Keratinocyte (primary cell): Measurements from ENCODE around the gene DEGS2. TPM values are rescaled to one million over a fixed set of nuclear protein-coding genes. Genes with fewer than 3 reads are reported as not detected.

Source experiments
- DNase-seq: peaks from one replicate; pipeline ENCODE4 v3.0.0-alpha.2; 2011; ENCODE audit warnings: low read depth, missing footprints, low spot score
- FAIRE-seq: peaks from 2 replicates; lab custom pipeline; 2011; peaks lifted over from hg19 to GRCh38; lab: Jason Lieb, UNC
- H2AFZ ChIP-seq: 2 replicates; pipeline ENCODE4 v1.6.0; 2012; ENCODE audit warnings: low read length, control low read depth, inconsistent platforms; ENCODE audit not compliant: control insufficient read depth
- H3K27ac ChIP-seq: 2 replicates; pipeline ENCODE4 v1.5.1; 2011; ENCODE audit warnings: low read length; ENCODE audit not compliant: control insufficient read depth, insufficient read depth
- H3K27me3 ChIP-seq: 3 replicates; pipeline ENCODE4 v1.6.0; 2011; ENCODE audit warnings: low read length; ENCODE audit not compliant: control insufficient read depth, insufficient read depth; ENCODE audit errors: extremely low read depth
- H3K36me3 ChIP-seq, 2 experiments: 2 replicates in 1 of 2; 3 replicates in 1 of 2; pipeline ENCODE4 v1.5.1; 2011; ENCODE audit warnings: low read length in 2 of 2, mild to moderate bottlenecking in 1 of 2; ENCODE audit not compliant: control insufficient read depth in 2 of 2, insufficient read depth in 2 of 2; ENCODE audit errors: extremely low read depth in 1 of 2
- H3K4me1 ChIP-seq: 3 replicates; pipeline ENCODE4 v1.5.1; 2011; ENCODE audit warnings: low read length; ENCODE audit not compliant: control insufficient read depth, insufficient read depth; ENCODE audit errors: extremely low read depth
- H3K4me2 ChIP-seq: 3 replicates; pipeline ENCODE4 v1.6.0; 2011; ENCODE audit warnings: low read depth, low read length; ENCODE audit not compliant: control insufficient read depth, insufficient read depth; ENCODE audit errors: extremely low read depth
- H3K4me3 ChIP-seq, 3 experiments: fragments of 200-600 bp in 1 of 3; sonication (generic) in 1 of 3; 2 replicates in 2 of 3; 3 replicates in 1 of 3; pipeline ENCODE4 v1.5.1; 2011 to 2016; ENCODE audit warnings: low read length in 3 of 3, mild to moderate bottlenecking in 3 of 3, control low read depth in 2 of 3, inconsistent platforms in 1 of 3, low read depth in 1 of 3, mixed read lengths in 1 of 3, mixed run types in 1 of 3, moderate library complexity in 1 of 3; ENCODE audit not compliant: control insufficient read depth in 2 of 3, insufficient read depth in 2 of 3; ENCODE audit errors: extremely low read depth in 1 of 3
- H3K79me2 ChIP-seq: 2 replicates; pipeline ENCODE4 v1.6.0; 2012; ENCODE audit warnings: low read length; ENCODE audit not compliant: control insufficient read depth, insufficient read depth
- H3K9ac ChIP-seq: 3 replicates; pipeline ENCODE4 v1.6.0; 2011; ENCODE audit warnings: low read length; ENCODE audit not compliant: control insufficient read depth, insufficient read depth; ENCODE audit errors: extremely low read depth
- H3K9me1 ChIP-seq: 3 replicates; pipeline ENCODE4 v1.6.0; 2011; ENCODE audit warnings: low read length; ENCODE audit not compliant: control insufficient read depth, insufficient read depth; ENCODE audit errors: extremely low read depth
- H3K9me3 ChIP-seq: 2 replicates; pipeline ENCODE4 v1.5.1; 2012; ENCODE audit warnings: low read depth, low read length; ENCODE audit not compliant: control insufficient read depth
- H4K20me1 ChIP-seq: 3 replicates; pipeline ENCODE4 v1.6.0; 2011; ENCODE audit warnings: low read length; ENCODE audit not compliant: control insufficient read depth, insufficient read depth; ENCODE audit errors: extremely low read depth
- CTCF ChIP-seq, 3 experiments: IDR thresholded peaks in 1 of 3; conservative IDR thresholded peaks in 1 of 3; optimal IDR thresholded peaks in 1 of 3; 2 replicates in 2 of 3; 3 replicates in 1 of 3; pipeline versions ENCODE3 to v1.5.1; 2011; ENCODE audit warnings: low read length in 3 of 3, mild to moderate bottlenecking in 3 of 3, moderate library complexity in 2 of 3, control low read depth in 1 of 3, inconsistent platforms in 1 of 3; ENCODE audit not compliant: insufficient read depth in 2 of 3; ENCODE audit errors: extremely low read depth in 1 of 3
- EZH2 ChIP-seq: IDR thresholded peaks from one replicate; pipeline ENCODE4 v1.6.1; 2012; ENCODE audit warnings: inconsistent platforms, mild to moderate bottlenecking, low read length, moderate library complexity
- dilution Hi-C: fragments of 300-500 bp; cut with MboI; formaldehyde crosslinking; loops from one replicate; pipeline ENCODE4 v1.7.0; 2020; ENCODE audit warnings: low sequenced_read_pairs; ENCODE audit not compliant: extremely low pct_ligation_motif_present
- polyA plus RNA-seq, 5 experiments: library from polyadenylated mRNA; depleted of rRNA in 3 of 5; stranded (reverse) in 3 of 5; stranded (forward) in 1 of 5; unstranded in 1 of 5; fragments of >200 nt; gene quantifications; 1 replicate in 1 of 5; 2 replicates in 3 of 5; 3 replicates in 1 of 5; pipeline versions ENCODE4 v1.2.1 to v1.2.3, GENCODE V29; 2011 to 2012; ENCODE audit warnings: missing spikeins in 2 of 5, low read depth in 1 of 5, low replicate concordance in 1 of 5

The DEGS2 gene
- polyA plus RNA-seq, 1 donor (not counting 4 experiments of a cell fraction or from before 2014, with no cell fraction given), result 0.46 TPM

GRCh38 chr14:100140452-100141078 is 18.9 kb downstream of the DEGS2 start:
- dilution Hi-C loops, result no loop called here
- TF ChIP-seq EZH2, result no peak
- TF ChIP-seq CTCF (optimal IDR thresholded peaks at IDR 0.05 in 1 of 3, IDR thresholded peaks at IDR 0.05 in 1 of 3, conservative IDR thresholded peaks at IDR 0.05 in 1 of 3; ENCODE audit: extremely low read depth in 1 of 3, insufficient read depth in 2 of 3, low read length in 3 of 3), result no peak
- Histone ChIP-seq H3K9me1 (no peaks in the 10 kb centered on the region), H3K27ac (no peak overlapping the region), H3K36me3 (no peaks in the 10 kb centered on the region), H3K9me3 (no peaks in the 10 kb centered on the region), H4K20me1 (no peaks in the 10 kb centered on the region), H3K79me2 (no peaks in the 10 kb centered on the region), H3K9ac (no peak overlapping the region), H3K4me2 (no peak overlapping the region), H2AFZ (no peak overlapping the region), H3K4me3 (no peak overlapping the region), H3K27me3 (no peaks in the 10 kb centered on the region), H3K4me1 (peaks cover 4% of the 10 kb centered on the region)
- no peak for DNase-seq
- FAIRE-seq, result no peak

GRCh38 chr14:100138955-100139354 is 20.5 kb downstream of the DEGS2 start:
- Histone ChIP-seq H3K9me3 (no peaks in the 10 kb centered on the region), H3K4me1 (peaks cover 4% of the 10 kb centered on the region), H3K27me3 (no peaks in the 10 kb centered on the region), H3K27ac (no peak overlapping the region), H3K4me2 (no peak overlapping the region), H3K79me2 (no peaks in the 10 kb centered on the region), H3K36me3 (no peaks in the 10 kb centered on the region), H4K20me1 (no peaks in the 10 kb centered on the region), H3K9me1 (no peaks in the 10 kb centered on the region), H2AFZ (no peak overlapping the region), H3K4me3 (no peak overlapping the region), H3K9ac (no peak overlapping the region)
- FAIRE-seq (no peak), DNase-seq (no peak)
- TF ChIP-seq EZH2 (no peak), CTCF (optimal IDR thresholded peaks at IDR 0.05 in 1 of 3, IDR thresholded peaks at IDR 0.05 in 1 of 3, conservative IDR thresholded peaks at IDR 0.05 in 1 of 3; ENCODE audit: extremely low read depth in 1 of 3, insufficient read depth in 2 of 3, low read length in 3 of 3) (no peak)
- dilution Hi-C loops, result no loop called here
